HG03064 (cell line): ENCODE results near the gene GCNT2.
"Not testable (repeated sequence)": the region's sequence is repeated elsewhere in the genome, so short reads cannot be mapped to it uniquely, and the experiment has no call there.

Experiments
- ATAC-seq: cut with Tn5 transposase; IDR thresholded peaks from one replicate; pipeline ENCODE4 v1.9.1; 2021; ENCODE audit warnings: low read depth; ENCODE audit not compliant: unreplicated experiment

GCNT2 gene

GRCh38 chr6:10543488-10543887 is 22.3 kb downstream of the GCNT2 start:
- no peak for ATAC-seq

GRCh38 chr6:10545482-10545881 is 24.3 kb downstream of the GCNT2 start:
- no peak for ATAC-seq

- no peak for ATAC-seq
Measured at GRCh38 chr6:10547809-10548208, 26.7 kb downstream of the GCNT2 start.

- ATAC-seq, result no peak
Measured at GRCh38 chr6:10550764-10551163, 29.6 kb downstream of the GCNT2 start.

GRCh38 chr6:10552270-10552810 is 31.2 kb downstream of the GCNT2 start:
- ATAC-seq, result no peak

GRCh38 chr6:10553871-10554270 is 32.7 kb downstream of the GCNT2 start:
- ATAC-seq, result no peak

GRCh38 chr6:10554826-10555225 is 33.7 kb downstream of the GCNT2 start:
- no peak for ATAC-seq

- no peak for ATAC-seq
Measured at GRCh38 chr6:10555625-10556309, 34.6 kb downstream of the GCNT2 start.

GRCh38 chr6:10556589-10556988 is 35.4 kb downstream of the GCNT2 start:
- ATAC-seq, result no peak

GRCh38 chr6:10556992-10557391 is 35.8 kb downstream of the GCNT2 start:
- ATAC-seq, result no peak

- ATAC-seq, result no peak
Measured at GRCh38 chr6:10557913-10558312, 36.8 kb downstream of the GCNT2 start.

GRCh38 chr6:10558565-10558964 is 37.4 kb downstream of the GCNT2 start:
- ATAC-seq, result no peak

GRCh38 chr6:10559522-10560152 is 38.5 kb downstream of the GCNT2 start:
- no peak for ATAC-seq

- no peak for ATAC-seq
Measured at GRCh38 chr6:10561611-10562199, 40.6 kb downstream of the GCNT2 start.

GRCh38 chr6:10564975-10565673 is 44.0 kb downstream of the GCNT2 start:
- ATAC-seq, result no peak

- no peak for ATAC-seq
Measured at GRCh38 chr6:10565913-10566312, 44.8 kb downstream of the GCNT2 start.

- ATAC-seq, result no peak
Measured at GRCh38 chr6:10567256-10568026, 46.3 kb downstream of the GCNT2 start.

GRCh38 chr6:10569392-10570127 is 48.4 kb downstream of the GCNT2 start:
- ATAC-seq, result no peak

GRCh38 chr6:10575519-10575918 is 54.4 kb downstream of the GCNT2 start:
- ATAC-seq, result not testable (repeated sequence)

GRCh38 chr6:10576226-10576625 is 55.1 kb downstream of the GCNT2 start:
- ATAC-seq, result no peak
